Keratinocyte (primary cell): ENCODE results near the gene ATRX. TPM values are rescaled to one million over a fixed set of nuclear protein-coding genes. Genes with fewer than 3 reads are reported as not detected.

ENCODE experiments used
- DNase-seq: peaks from one replicate; pipeline ENCODE4 v3.0.0-alpha.2; 2011; ENCODE audit warnings: low read depth, missing footprints, low spot score
- FAIRE-seq: peaks from 2 replicates; lab custom pipeline; 2011; peaks lifted over from hg19 to GRCh38; lab: Jason Lieb, UNC
- H2AFZ ChIP-seq: 2 replicates; pipeline ENCODE4 v1.6.0; 2012; ENCODE audit warnings: low read length, control low read depth, inconsistent platforms; ENCODE audit not compliant: control insufficient read depth
- H3K27ac ChIP-seq: 2 replicates; pipeline ENCODE4 v1.5.1; 2011; ENCODE audit warnings: low read length; ENCODE audit not compliant: control insufficient read depth, insufficient read depth
- H3K27me3 ChIP-seq: 3 replicates; pipeline ENCODE4 v1.6.0; 2011; ENCODE audit warnings: low read length; ENCODE audit not compliant: control insufficient read depth, insufficient read depth; ENCODE audit errors: extremely low read depth
- H3K36me3 ChIP-seq, 2 experiments: 2 replicates in 1 of 2; 3 replicates in 1 of 2; pipeline ENCODE4 v1.5.1; 2011; ENCODE audit warnings: low read length in 2 of 2, mild to moderate bottlenecking in 1 of 2; ENCODE audit not compliant: control insufficient read depth in 2 of 2, insufficient read depth in 2 of 2; ENCODE audit errors: extremely low read depth in 1 of 2
- H3K4me1 ChIP-seq: 3 replicates; pipeline ENCODE4 v1.5.1; 2011; ENCODE audit warnings: low read length; ENCODE audit not compliant: control insufficient read depth, insufficient read depth; ENCODE audit errors: extremely low read depth
- H3K4me2 ChIP-seq: 3 replicates; pipeline ENCODE4 v1.6.0; 2011; ENCODE audit warnings: low read depth, low read length; ENCODE audit not compliant: control insufficient read depth, insufficient read depth; ENCODE audit errors: extremely low read depth
- H3K4me3 ChIP-seq, 3 experiments: fragments of 200-600 bp in 1 of 3; sonication (generic) in 1 of 3; 2 replicates in 2 of 3; 3 replicates in 1 of 3; pipeline ENCODE4 v1.5.1; 2011 to 2016; ENCODE audit warnings: low read length in 3 of 3, mild to moderate bottlenecking in 3 of 3, control low read depth in 2 of 3, inconsistent platforms in 1 of 3, low read depth in 1 of 3, mixed read lengths in 1 of 3, mixed run types in 1 of 3, moderate library complexity in 1 of 3; ENCODE audit not compliant: control insufficient read depth in 2 of 3, insufficient read depth in 2 of 3; ENCODE audit errors: extremely low read depth in 1 of 3
- H3K79me2 ChIP-seq: 2 replicates; pipeline ENCODE4 v1.6.0; 2012; ENCODE audit warnings: low read length; ENCODE audit not compliant: control insufficient read depth, insufficient read depth
- H3K9ac ChIP-seq: 3 replicates; pipeline ENCODE4 v1.6.0; 2011; ENCODE audit warnings: low read length; ENCODE audit not compliant: control insufficient read depth, insufficient read depth; ENCODE audit errors: extremely low read depth
- H3K9me1 ChIP-seq: 3 replicates; pipeline ENCODE4 v1.6.0; 2011; ENCODE audit warnings: low read length; ENCODE audit not compliant: control insufficient read depth, insufficient read depth; ENCODE audit errors: extremely low read depth
- H3K9me3 ChIP-seq: 2 replicates; pipeline ENCODE4 v1.5.1; 2012; ENCODE audit warnings: low read depth, low read length; ENCODE audit not compliant: control insufficient read depth
- H4K20me1 ChIP-seq: 3 replicates; pipeline ENCODE4 v1.6.0; 2011; ENCODE audit warnings: low read length; ENCODE audit not compliant: control insufficient read depth, insufficient read depth; ENCODE audit errors: extremely low read depth
- EZH2 ChIP-seq: IDR thresholded peaks from one replicate; pipeline ENCODE4 v1.6.1; 2012; ENCODE audit warnings: inconsistent platforms, mild to moderate bottlenecking, low read length, moderate library complexity
- dilution Hi-C: fragments of 300-500 bp; cut with MboI; formaldehyde crosslinking; loops from one replicate; pipeline ENCODE4 v1.7.0; 2020; ENCODE audit warnings: low sequenced_read_pairs; ENCODE audit not compliant: extremely low pct_ligation_motif_present
- polyA plus RNA-seq, 5 experiments: library from polyadenylated mRNA; depleted of rRNA in 3 of 5; stranded (reverse) in 3 of 5; stranded (forward) in 1 of 5; unstranded in 1 of 5; fragments of >200 nt; gene quantifications; 1 replicate in 1 of 5; 2 replicates in 3 of 5; 3 replicates in 1 of 5; pipeline versions ENCODE4 v1.2.1 to v1.2.3, GENCODE V29; 2011 to 2012; ENCODE audit warnings: missing spikeins in 2 of 5, low read depth in 1 of 5, low replicate concordance in 1 of 5
- TF ChIP-seq, protein P1 (sequence below), 3 experiments: IDR thresholded peaks in 1 of 3; conservative IDR thresholded peaks in 1 of 3; optimal IDR thresholded peaks in 1 of 3; 2 replicates in 2 of 3; 3 replicates in 1 of 3; pipeline versions ENCODE3 to v1.5.1; 2011; ENCODE audit warnings: low read length in 3 of 3, mild to moderate bottlenecking in 3 of 3, moderate library complexity in 2 of 3, control low read depth in 1 of 3, inconsistent platforms in 1 of 3; ENCODE audit not compliant: insufficient read depth in 2 of 3; ENCODE audit errors: extremely low read depth in 1 of 3

Gene ATRX
- polyA plus RNA-seq, 1 donor (not counting 4 experiments of a cell fraction or from before 2014, with no cell fraction given): 31.3 TPM

DNA sequence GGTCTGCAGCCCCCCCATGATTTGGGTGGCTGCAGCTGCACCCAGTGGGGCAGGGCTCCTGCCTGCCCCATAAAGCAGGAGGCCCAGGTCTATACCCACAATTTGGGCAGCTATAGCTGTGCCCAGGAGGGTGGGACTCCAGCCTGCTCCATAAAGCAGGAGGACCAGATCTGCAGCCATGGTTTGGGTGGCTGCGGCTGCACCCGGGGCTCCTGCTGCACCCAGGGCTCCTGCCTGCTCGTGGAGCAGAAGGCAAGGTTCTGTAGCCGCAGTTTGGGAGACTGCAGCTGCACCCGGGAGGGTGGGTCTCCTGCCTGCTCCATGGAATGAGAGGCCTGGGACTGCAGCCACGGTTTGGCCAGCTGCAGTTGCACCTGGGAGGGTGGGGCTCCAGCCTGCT lies 81.1 kb downstream of the ATRX start:
- dilution Hi-C loops: no loop called here
- H3K9me1 ChIP-seq: no peaks in the 10 kb centered on the region
- H3K4me1 ChIP-seq: no peaks in the 10 kb centered on the region
- H4K20me1 ChIP-seq: no peaks in the 10 kb centered on the region
- H2AFZ ChIP-seq: no peak overlapping the region
- no peak for FAIRE-seq
- no peak overlapping the region for H3K9ac ChIP-seq
- no peak overlapping the region for H3K27ac ChIP-seq
- peaks cover 20% of the 10 kb centered on the region for H3K79me2 ChIP-seq
- no peak overlapping the region for H3K4me3 ChIP-seq
- no peak overlapping the region for H3K4me2 ChIP-seq
- no peak for DNase-seq
- H3K36me3 ChIP-seq: no peaks in the 10 kb centered on the region
- no peaks in the 10 kb centered on the region for H3K27me3 ChIP-seq
- TF ChIP-seq, protein P1, sequence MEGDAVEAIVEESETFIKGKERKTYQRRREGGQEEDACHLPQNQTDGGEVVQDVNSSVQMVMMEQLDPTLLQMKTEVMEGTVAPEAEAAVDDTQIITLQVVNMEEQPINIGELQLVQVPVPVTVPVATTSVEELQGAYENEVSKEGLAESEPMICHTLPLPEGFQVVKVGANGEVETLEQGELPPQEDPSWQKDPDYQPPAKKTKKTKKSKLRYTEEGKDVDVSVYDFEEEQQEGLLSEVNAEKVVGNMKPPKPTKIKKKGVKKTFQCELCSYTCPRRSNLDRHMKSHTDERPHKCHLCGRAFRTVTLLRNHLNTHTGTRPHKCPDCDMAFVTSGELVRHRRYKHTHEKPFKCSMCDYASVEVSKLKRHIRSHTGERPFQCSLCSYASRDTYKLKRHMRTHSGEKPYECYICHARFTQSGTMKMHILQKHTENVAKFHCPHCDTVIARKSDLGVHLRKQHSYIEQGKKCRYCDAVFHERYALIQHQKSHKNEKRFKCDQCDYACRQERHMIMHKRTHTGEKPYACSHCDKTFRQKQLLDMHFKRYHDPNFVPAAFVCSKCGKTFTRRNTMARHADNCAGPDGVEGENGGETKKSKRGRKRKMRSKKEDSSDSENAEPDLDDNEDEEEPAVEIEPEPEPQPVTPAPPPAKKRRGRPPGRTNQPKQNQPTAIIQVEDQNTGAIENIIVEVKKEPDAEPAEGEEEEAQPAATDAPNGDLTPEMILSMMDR (optimal IDR thresholded peaks at IDR 0.05 in 1 of 3, IDR thresholded peaks at IDR 0.05 in 1 of 3, conservative IDR thresholded peaks at IDR 0.05 in 1 of 3; ENCODE audit: extremely low read depth in 1 of 3, insufficient read depth in 2 of 3, low read length in 3 of 3): no peak
- no peak for TF ChIP-seq EZH2
- no peaks in the 10 kb centered on the region for H3K9me3 ChIP-seq

DNA sequence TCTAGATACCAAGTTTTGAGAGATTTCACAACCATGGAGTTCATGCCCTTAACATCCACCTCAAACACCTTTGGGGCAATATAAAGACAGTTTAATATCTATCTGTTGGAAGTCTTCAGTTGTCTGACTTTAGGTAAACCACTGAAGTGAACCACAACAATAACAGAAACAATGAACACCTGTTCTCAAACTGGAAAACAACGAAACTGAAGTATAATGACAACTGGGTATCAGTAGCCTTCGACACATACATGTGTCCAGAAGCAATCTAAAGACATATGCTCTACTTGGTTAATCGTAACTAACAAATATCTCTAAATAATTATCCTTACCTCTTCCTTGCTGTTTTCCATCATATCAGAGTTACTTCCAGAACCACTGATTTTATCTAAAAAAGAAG lies 87.8 kb downstream of the ATRX start:
- FAIRE-seq (no peak), DNase-seq (no peak)
- no peak overlapping the region for H3K4me2 ChIP-seq
- no peaks in the 10 kb centered on the region for H3K36me3 ChIP-seq
- no peaks in the 10 kb centered on the region for H3K4me1 ChIP-seq
- H3K27me3 ChIP-seq: no peaks in the 10 kb centered on the region
- no peak overlapping the region for H3K9ac ChIP-seq
- no peaks in the 10 kb centered on the region for H3K79me2 ChIP-seq
- no peak overlapping the region for H2AFZ ChIP-seq
- no peak overlapping the region for H3K4me3 ChIP-seq
- no peaks in the 10 kb centered on the region for H3K9me1 ChIP-seq
- no peak overlapping the region for H3K27ac ChIP-seq
- no peaks in the 10 kb centered on the region for H4K20me1 ChIP-seq
- dilution Hi-C loops: no loop called here
- no peaks in the 10 kb centered on the region for H3K9me3 ChIP-seq
- no peak for TF ChIP-seq EZH2
- TF ChIP-seq, protein P1 (optimal IDR thresholded peaks at IDR 0.05 in 1 of 3, IDR thresholded peaks at IDR 0.05 in 1 of 3, conservative IDR thresholded peaks at IDR 0.05 in 1 of 3; ENCODE audit: extremely low read depth in 1 of 3, insufficient read depth in 2 of 3, low read length in 3 of 3): no peak
